SK-N-SH treated with all-trans-retinoic acid at 6 μM for 48 hours (cell line): ENCODE data around the gene GET4.

Experiments used
- ATAC-seq: fragments of 200-7000 bp; cut with Tn5 transposase; 3 replicates; pipeline ENCODE4 v1.9.1; 2020; ENCODE audit warnings: mild to moderate bottlenecking, moderate library complexity
- ARNTL ChIP-seq: fragments of 450-650 bp; formaldehyde crosslinking; IDR thresholded peaks from 2 replicates; pipeline ENCODE4 v1.5.0; 2020; ENCODE audit warnings: low read depth, mild to moderate bottlenecking, moderate library complexity, borderline replicate concordance
- BACH2 ChIP-seq: fragments of 250-450 bp; sonication (Bioruptor Pico); IDR thresholded peaks from 2 replicates; pipeline ENCODE4 v1.9.0; 2021; ENCODE audit warnings: mild to moderate bottlenecking, borderline replicate concordance
- CREB5 ChIP-seq: fragments of 250-450 bp; sonication (Bioruptor Pico); IDR thresholded peaks from 2 replicates; pipeline ENCODE4 v1.5.1; 2020; ENCODE audit warnings: low read depth, mild to moderate bottlenecking, moderate library complexity
- CSDC2 ChIP-seq: fragments of 250-450 bp; sonication (Bioruptor Pico); IDR thresholded peaks from 2 replicates; pipeline ENCODE4 v1.5.0; 2020; ENCODE audit warnings: mild to moderate bottlenecking, moderate library complexity
- ESRRG ChIP-seq: fragments of 250-450 bp; sonication (Bioruptor Pico); IDR thresholded peaks from 2 replicates; pipeline ENCODE4 v1.6.1; 2021; ENCODE audit warnings: mild to moderate bottlenecking
- GLIS3 ChIP-seq: fragments of 250-450 bp; sonication (Bioruptor Pico); IDR thresholded peaks from 2 replicates; pipeline ENCODE4 v1.5.0; 2020; ENCODE audit warnings: mild to moderate bottlenecking, moderate library complexity
- ISL1 ChIP-seq: fragments of 250-450 bp; sonication (Bioruptor Pico); IDR thresholded peaks from 2 replicates; pipeline ENCODE4 v2.1.2; 2022; ENCODE audit warnings: mild to moderate bottlenecking, moderate library complexity
- OSR1 ChIP-seq: fragments of 250-450 bp; sonication (Bioruptor Pico); IDR thresholded peaks from 2 replicates; pipeline ENCODE4 v1.8.0; 2022; ENCODE audit warnings: moderate library complexity, mild to moderate bottlenecking, inconsistent platforms
- PATZ1 ChIP-seq: fragments of 250-450 bp; sonication (Bioruptor Pico); IDR thresholded peaks from 2 replicates; pipeline ENCODE4 v1.8.0; 2020; ENCODE audit warnings: mild to moderate bottlenecking, moderate library complexity, borderline replicate concordance
- POU6F1 ChIP-seq: fragments of 250-450 bp; sonication (Bioruptor Pico); IDR thresholded peaks from 2 replicates; pipeline ENCODE4 v1.8.0; 2021; ENCODE audit warnings: low read depth, mild to moderate bottlenecking, moderate library complexity, borderline replicate concordance
- PPARA ChIP-seq: fragments of 250-450 bp; sonication (Bioruptor Pico); IDR thresholded peaks from 2 replicates; pipeline ENCODE4 v1.5.0; 2020; ENCODE audit warnings: mild to moderate bottlenecking, borderline replicate concordance
- RARB ChIP-seq: fragments of 250-450 bp; sonication (Bioruptor Pico); IDR thresholded peaks from 2 replicates; pipeline ENCODE4 v1.8.0; 2021; ENCODE audit warnings: mild to moderate bottlenecking, moderate library complexity
- SNAI2 ChIP-seq: fragments of 250-450 bp; sonication (Bioruptor Pico); IDR thresholded peaks from 2 replicates; pipeline ENCODE4 v1.5.0; 2020; ENCODE audit warnings: mild to moderate bottlenecking, moderate library complexity
- TCF4 ChIP-seq: fragments of 250-450 bp; sonication (Bioruptor Pico); IDR thresholded peaks from 2 replicates; pipeline ENCODE4 v1.8.0; 2021; ENCODE audit warnings: mild to moderate bottlenecking, moderate library complexity, borderline replicate concordance
- TOX ChIP-seq: fragments of 250-450 bp; sonication (Bioruptor Pico); IDR thresholded peaks from 2 replicates; pipeline ENCODE4 v1.8.0; 2021; ENCODE audit warnings: mild to moderate bottlenecking, moderate library complexity, borderline replicate concordance
- ZC3H10 ChIP-seq: fragments of 250-450 bp; sonication (Bioruptor Pico); IDR thresholded peaks from 2 replicates; pipeline ENCODE4 v1.5.1; 2021; ENCODE audit warnings: mild to moderate bottlenecking, moderate library complexity
- ZFP3 ChIP-seq: fragments of 250-450 bp; sonication (Bioruptor Pico); IDR thresholded peaks from 2 replicates; pipeline ENCODE4 v1.5.0; 2020; ENCODE audit warnings: mild to moderate bottlenecking, moderate library complexity
- ZFP30 ChIP-seq: fragments of 450-650 bp; formaldehyde crosslinking; IDR thresholded peaks from 2 replicates; pipeline ENCODE4 v1.5.0; 2022; ENCODE audit warnings: mild to moderate bottlenecking, moderate library complexity
- ZNF565 ChIP-seq: fragments of 450-650 bp; formaldehyde crosslinking; conservative IDR thresholded peaks from 2 replicates; pipeline ENCODE4 v1.5.0; 2020; ENCODE audit warnings: low read depth, mild to moderate bottlenecking, moderate library complexity
- ZNF70 ChIP-seq: fragments of 450-650 bp; formaldehyde crosslinking; IDR thresholded peaks from 2 replicates; pipeline ENCODE4 v1.5.0; 2020; ENCODE audit warnings: mild to moderate bottlenecking, moderate library complexity
- ZNF8 ChIP-seq: fragments of 450-650 bp; formaldehyde crosslinking; IDR thresholded peaks from 2 replicates; pipeline ENCODE4 v1.5.0; 2020; ENCODE audit warnings: mild to moderate bottlenecking, moderate library complexity
- TF ChIP-seq, protein P1 (sequence below): fragments of 250-450 bp; sonication (Bioruptor Pico); IDR thresholded peaks from 2 replicates; pipeline ENCODE4 v1.5.1; 2021; ENCODE audit warnings: mild to moderate bottlenecking, moderate library complexity
- TF ChIP-seq, protein P2 (sequence below): fragments of 250-450 bp; sonication (Bioruptor Pico); IDR thresholded peaks from 2 replicates; pipeline ENCODE4 v1.5.0; 2020; ENCODE audit warnings: mild to moderate bottlenecking, moderate library complexity

Gene GET4

GRCh38 chr7:927031-927671 is 50.8 kb downstream of the GET4 start:
- TF ChIP-seq ISL1 (CRISPR knock-in tag) (no peak), PATZ1 (CRISPR knock-in tag) (no peak), ZFP3 (CRISPR knock-in tag) (no peak), BACH2 (CRISPR knock-in tag) (no peak), POU6F1 (no peak), ZNF70 (CRISPR knock-in tag) (no peak), TCF4 (CRISPR knock-in tag) (no peak), ZNF565 (CRISPR knock-in tag) (no peak), OSR1 (CRISPR knock-in tag) (no peak), PPARA (no peak), CREB5 (CRISPR knock-in tag) (no peak), SNAI2 (CRISPR knock-in tag) (no peak), ZNF8 (CRISPR knock-in tag) (no peak), TOX (no peak), ARNTL (CRISPR knock-in tag) (no peak)
- TF ChIP-seq, protein P1, sequence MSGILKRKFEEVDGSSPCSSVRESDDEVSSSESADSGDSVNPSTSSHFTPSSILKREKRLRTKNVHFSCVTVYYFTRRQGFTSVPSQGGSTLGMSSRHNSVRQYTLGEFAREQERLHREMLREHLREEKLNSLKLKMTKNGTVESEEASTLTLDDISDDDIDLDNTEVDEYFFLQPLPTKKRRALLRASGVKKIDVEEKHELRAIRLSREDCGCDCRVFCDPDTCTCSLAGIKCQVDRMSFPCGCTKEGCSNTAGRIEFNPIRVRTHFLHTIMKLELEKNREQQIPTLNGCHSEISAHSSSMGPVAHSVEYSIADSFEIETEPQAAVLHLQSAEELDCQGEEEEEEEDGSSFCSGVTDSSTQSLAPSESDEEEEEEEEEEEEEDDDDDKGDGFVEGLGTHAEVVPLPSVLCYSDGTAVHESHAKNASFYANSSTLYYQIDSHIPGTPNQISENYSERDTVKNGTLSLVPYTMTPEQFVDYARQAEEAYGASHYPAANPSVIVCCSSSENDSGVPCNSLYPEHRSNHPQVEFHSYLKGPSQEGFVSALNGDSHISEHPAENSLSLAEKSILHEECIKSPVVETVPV (CRISPR knock-in tag), result no peak
- ATAC-seq, result no peak

GRCh38 chr7:929311-929711 is 53.0 kb downstream of the GET4 start:
- ATAC-seq, result no peak
- no peak for TF ChIP-seq CSDC2 (CRISPR knock-in tag)
- no peak for TF ChIP-seq ZNF565 (CRISPR knock-in tag)
- TF ChIP-seq CREB5 (CRISPR knock-in tag), result no peak
- no peak for TF ChIP-seq ZFP3 (CRISPR knock-in tag)
- TF ChIP-seq RARB (CRISPR knock-in tag), result no peak
- TF ChIP-seq ISL1 (CRISPR knock-in tag), result no peak
- TF ChIP-seq ARNTL (CRISPR knock-in tag), result no peak
- TF ChIP-seq PPARA, result no peak
- TF ChIP-seq ZFP30 (CRISPR knock-in tag), result no peak
- no peak for TF ChIP-seq BACH2 (CRISPR knock-in tag)
- TF ChIP-seq, protein P2, sequence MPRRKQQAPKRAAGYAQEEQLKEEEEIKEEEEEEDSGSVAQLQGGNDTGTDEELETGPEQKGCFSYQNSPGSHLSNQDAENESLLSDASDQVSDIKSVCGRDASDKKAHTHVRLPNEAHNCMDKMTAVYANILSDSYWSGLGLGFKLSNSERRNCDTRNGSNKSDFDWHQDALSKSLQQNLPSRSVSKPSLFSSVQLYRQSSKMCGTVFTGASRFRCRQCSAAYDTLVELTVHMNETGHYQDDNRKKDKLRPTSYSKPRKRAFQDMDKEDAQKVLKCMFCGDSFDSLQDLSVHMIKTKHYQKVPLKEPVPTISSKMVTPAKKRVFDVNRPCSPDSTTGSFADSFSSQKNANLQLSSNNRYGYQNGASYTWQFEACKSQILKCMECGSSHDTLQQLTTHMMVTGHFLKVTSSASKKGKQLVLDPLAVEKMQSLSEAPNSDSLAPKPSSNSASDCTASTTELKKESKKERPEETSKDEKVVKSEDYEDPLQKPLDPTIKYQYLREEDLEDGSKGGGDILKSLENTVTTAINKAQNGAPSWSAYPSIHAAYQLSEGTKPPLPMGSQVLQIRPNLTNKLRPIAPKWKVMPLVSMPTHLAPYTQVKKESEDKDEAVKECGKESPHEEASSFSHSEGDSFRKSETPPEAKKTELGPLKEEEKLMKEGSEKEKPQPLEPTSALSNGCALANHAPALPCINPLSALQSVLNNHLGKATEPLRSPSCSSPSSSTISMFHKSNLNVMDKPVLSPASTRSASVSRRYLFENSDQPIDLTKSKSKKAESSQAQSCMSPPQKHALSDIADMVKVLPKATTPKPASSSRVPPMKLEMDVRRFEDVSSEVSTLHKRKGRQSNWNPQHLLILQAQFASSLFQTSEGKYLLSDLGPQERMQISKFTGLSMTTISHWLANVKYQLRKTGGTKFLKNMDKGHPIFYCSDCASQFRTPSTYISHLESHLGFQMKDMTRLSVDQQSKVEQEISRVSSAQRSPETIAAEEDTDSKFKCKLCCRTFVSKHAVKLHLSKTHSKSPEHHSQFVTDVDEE, result no peak
- TF ChIP-seq TCF4 (CRISPR knock-in tag), result no peak
- no peak for TF ChIP-seq SNAI2 (CRISPR knock-in tag)
- TF ChIP-seq OSR1 (CRISPR knock-in tag), result no peak
- TF ChIP-seq ZC3H10 (CRISPR knock-in tag), result no peak
- TF ChIP-seq POU6F1, result no peak
- TF ChIP-seq GLIS3 (CRISPR knock-in tag), result no peak
- no peak for TF ChIP-seq ESRRG (CRISPR knock-in tag)
